GM12801 (cell line): ENCODE results near the gene INPP4A.

Source experiments
- TF ChIP-seq, protein P1 (sequence below): IDR thresholded peaks from one replicate; pipeline ENCODE4 v1.5.1; 2011; ENCODE audit warnings: control low read depth; ENCODE audit not compliant: insufficient read length; ENCODE audit errors: extremely low read depth

Gene INPP4A

DNA sequence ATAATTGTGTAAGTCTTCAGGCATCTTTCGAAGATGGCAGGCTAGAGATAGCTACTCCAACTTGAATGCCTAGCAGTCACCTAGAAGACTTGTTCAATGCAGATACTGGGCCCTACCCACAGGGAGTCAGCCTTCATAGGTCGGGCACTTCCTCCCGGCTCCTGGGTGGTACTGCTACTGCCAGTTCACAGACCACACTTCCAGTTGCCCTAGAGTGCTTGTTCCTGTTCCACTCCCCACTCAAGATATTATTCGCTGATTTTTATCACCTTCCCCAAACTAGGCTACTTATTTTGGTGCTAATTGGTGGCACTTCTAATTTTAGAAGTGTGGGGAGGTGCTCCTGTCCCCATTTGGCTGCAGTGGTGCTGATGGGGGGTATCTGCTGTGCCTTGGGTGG is 34.2 kb downstream of the INPP4A start:
- TF ChIP-seq, protein P1, sequence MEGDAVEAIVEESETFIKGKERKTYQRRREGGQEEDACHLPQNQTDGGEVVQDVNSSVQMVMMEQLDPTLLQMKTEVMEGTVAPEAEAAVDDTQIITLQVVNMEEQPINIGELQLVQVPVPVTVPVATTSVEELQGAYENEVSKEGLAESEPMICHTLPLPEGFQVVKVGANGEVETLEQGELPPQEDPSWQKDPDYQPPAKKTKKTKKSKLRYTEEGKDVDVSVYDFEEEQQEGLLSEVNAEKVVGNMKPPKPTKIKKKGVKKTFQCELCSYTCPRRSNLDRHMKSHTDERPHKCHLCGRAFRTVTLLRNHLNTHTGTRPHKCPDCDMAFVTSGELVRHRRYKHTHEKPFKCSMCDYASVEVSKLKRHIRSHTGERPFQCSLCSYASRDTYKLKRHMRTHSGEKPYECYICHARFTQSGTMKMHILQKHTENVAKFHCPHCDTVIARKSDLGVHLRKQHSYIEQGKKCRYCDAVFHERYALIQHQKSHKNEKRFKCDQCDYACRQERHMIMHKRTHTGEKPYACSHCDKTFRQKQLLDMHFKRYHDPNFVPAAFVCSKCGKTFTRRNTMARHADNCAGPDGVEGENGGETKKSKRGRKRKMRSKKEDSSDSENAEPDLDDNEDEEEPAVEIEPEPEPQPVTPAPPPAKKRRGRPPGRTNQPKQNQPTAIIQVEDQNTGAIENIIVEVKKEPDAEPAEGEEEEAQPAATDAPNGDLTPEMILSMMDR = no peak

DNA sequence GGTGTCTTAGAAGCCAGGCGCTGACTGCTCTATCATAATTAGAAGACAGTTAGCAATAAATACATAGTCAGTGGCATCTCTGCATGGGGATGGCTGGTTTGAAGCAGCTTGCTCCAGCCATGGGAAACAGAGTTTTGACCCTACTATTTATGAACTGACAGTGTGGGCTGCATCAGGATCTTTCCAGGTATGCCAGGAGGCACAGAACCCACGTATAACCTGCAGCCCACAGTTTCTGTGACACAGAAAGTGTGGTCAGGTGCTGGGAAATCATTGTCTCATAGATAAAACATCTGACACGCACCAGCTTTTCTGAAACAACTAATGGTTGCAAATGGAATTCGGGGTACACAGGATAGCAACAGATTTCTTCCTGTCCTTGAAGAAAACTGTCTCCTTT is 34.7 kb downstream of the INPP4A start:
- TF ChIP-seq, protein P1 = no peak

DNA sequence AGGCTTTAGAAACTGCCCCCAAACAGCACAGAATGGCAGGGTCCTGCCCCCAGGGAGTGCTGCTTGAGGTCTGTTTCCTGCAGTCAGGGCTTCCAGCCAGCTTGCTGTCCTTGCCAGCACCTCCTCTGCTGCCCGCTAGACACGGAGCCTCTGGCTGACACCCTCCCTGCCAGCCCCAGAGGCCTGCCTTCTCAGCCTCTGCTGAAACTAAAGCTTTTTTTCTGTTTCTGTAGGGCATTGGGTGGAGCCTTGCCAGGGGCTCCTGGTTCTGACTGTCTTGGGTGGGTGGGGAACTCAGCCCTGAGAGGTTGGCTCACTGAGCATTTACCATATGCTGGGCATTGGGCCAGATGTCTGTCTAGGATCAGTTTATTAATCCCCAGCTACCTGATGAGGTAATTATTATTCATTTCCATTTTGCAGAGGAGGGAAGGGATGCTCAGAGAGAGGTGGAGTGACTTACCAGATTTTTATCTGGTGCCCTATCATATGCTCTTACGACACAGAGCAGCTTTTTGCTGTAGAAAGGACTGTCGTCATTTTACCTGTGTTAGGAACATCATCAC is 35.4 kb downstream of the INPP4A start:
- TF ChIP-seq, protein P1 = no peak

DNA sequence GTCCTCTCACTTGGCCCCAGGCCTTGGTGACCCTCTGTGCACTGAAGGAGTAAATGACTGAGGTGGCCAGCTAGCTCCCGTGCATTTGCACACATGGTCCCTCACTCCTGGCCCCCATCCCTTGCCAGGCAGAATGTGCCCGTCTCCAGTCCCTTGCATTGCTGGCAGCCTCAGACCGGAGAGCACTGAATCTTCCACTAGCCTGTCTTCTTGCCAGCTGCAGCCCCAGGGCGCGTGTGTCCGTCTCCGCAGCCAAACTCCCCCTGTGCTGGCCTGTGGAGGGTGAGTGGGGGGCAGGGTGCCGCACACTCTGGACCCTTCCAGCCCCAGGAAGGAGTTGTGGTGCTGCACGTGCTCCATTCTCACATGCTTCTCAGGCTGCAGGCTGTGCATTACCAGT is 35.9 kb downstream of the INPP4A start:
- TF ChIP-seq, protein P1 = no peak

DNA sequence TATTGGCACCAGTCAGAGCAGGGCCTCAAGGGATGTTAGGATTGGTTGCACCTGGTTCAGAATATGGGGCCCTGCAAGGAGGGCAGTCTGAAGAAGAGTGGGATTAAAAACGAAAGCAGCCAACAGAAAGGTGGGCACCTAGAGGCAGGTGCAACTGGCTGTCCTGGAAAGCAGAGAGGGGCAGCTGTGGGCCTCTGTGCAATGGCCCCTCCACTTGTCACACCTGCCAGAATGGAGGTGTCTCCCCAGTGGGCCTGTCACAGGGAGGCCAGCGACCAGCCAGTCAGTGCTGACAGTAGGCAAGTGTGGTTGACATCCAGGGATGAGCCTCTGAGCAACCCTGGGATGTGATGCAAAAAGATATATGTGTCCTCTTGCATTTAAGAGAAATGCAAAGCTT is 37.7 kb downstream of the INPP4A start:
- TF ChIP-seq, protein P1 = no peak

DNA sequence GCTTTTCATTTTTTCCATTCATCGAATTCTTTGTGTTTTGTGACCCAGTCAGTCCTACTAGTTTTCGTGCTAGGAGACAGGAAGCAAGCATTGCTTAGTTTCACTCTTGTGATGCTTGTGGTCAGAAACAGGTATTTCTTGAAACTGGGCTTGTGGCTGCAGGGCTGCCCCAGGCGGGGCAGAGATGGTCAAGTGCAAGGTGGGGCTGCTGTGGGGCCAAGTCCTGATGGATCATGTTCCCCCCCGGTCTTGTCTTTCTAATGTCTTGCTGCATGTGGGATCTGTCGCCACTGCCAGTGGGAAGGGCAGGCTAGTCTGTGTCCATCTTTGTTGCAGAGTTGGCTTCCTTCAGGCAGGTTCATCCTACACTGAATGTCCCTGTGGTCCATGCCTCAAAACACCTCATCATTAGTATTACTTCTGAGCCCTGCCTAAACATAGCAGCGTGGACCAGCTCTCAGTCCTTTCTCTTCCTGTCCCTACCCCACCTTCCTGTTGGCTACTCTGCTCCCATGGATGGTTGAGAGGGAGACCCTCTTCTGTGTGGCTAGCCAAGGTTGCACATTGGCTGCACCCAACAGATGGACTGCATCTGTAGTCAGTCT is 38.7 kb downstream of the INPP4A start:
- TF ChIP-seq, protein P1 = no peak

DNA sequence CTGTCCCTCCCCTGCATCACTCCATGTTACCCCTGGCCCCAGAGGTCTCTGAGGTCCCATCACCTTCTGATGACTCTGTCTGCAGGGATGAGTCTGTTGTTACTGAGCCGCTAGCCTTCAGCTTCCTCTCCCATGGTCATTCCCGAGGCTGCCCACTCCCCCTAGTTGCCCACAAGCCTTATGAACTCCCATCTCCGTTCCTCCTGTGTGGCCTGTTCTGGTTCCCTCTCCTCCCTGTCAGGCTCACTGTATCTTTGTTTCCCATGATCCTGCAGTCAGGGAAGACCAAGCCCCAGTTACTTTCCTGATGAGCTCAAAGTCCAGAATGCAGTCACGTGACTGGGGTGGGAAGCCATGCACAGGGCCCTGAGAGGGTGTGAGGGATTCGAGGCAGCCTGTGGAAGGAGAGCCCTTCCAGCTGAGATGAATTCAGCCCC is 39.5 kb downstream of the INPP4A start:
- TF ChIP-seq, protein P1 = no peak
